Measurements from ENCODE around the gene LRP1B. TPM values are rescaled to one million over a fixed set of nuclear protein-coding genes. Genes with fewer than 3 reads are reported as not detected.
A peak's percentile ranks its signal among the peaks of the same experiment; 100 is the strongest.

The LRP1B gene
- polyA plus RNA-seq, 1 donor from 2014 or later: 12.7 TPM

GRCh38 chr2:142127248-142127647 lies 3.6 kb downstream of the LRP1B start:
- Histone ChIP-seq H3K4me3 (ENCODE audit: low read length) (peak overlapping the region; percentile 86), H3F3A (ENCODE audit: insufficient read depth, low read length, poor library complexity, severe bottlenecking) (peaks cover 8% of the 10 kb centered on the region), H3K36me3 (ENCODE audit: insufficient read depth, low read length) (no peaks in the 10 kb centered on the region), H3K9ac (ENCODE audit: low read length) (no peak overlapping the region), H3K9me2 (ENCODE audit: insufficient read depth, low read length) (no peaks in the 10 kb centered on the region), H3K27ac (ENCODE audit: low read length) (no peak overlapping the region), H3K79me2 (replicated peaks; ENCODE audit: insufficient read depth, low read length) (no peaks in the 10 kb centered on the region), H3K27me3 (ENCODE audit: insufficient read depth, low read depth, low read length) (peaks cover 23% of the 10 kb centered on the region), H3K9me3 (ENCODE audit: low read length) (no peaks in the 10 kb centered on the region), H3K4me2 (ENCODE audit: low read length) (no peak overlapping the region), H2AFZ (ENCODE audit: low read depth, low read length) (no peak overlapping the region), H4K20me1 (ENCODE audit: insufficient read depth) (no peaks in the 10 kb centered on the region)
- TF ChIP-seq EP300 (conservative IDR thresholded peaks at IDR 0.05; ENCODE audit: poor library complexity, severe bottlenecking) (no peak), POLR2AphosphoS5 (IDR thresholded peaks at IDR 0.05) (no peak), CTCF (IDR thresholded peaks at IDR 0.05; ENCODE audit: poor library complexity, severe bottlenecking) (no peak), SMC3 (conservative IDR thresholded peaks at IDR 0.05; ENCODE audit: poor library complexity) (no peak), EZH2 (IDR thresholded peaks at IDR 0.05; ENCODE audit: borderline replicate concordance, insufficient read depth, low read length, poor library complexity, severe bottlenecking) (no peak), RAD21 (conservative IDR thresholded peaks at IDR 0.05) (no peak), MXI1 (conservative IDR thresholded peaks at IDR 0.05; ENCODE audit: poor library complexity, severe bottlenecking) (no peak), TAF1 (IDR thresholded peaks at IDR 0.05; ENCODE audit: low read depth) (no peak), REST (IDR thresholded peaks at IDR 0.05; ENCODE audit: borderline replicate concordance) (no peak)

GRCh38 chr2:142124706-142125105 lies 6.1 kb downstream of the LRP1B start:
- peaks cover 11% of the 10 kb centered on the region for H3K27me3 ChIP-seq (ENCODE audit: insufficient read depth, low read depth, low read length)
- H3K9me2 ChIP-seq (ENCODE audit: insufficient read depth, low read length): no peaks in the 10 kb centered on the region
- H3K79me2 ChIP-seq (replicated peaks; ENCODE audit: insufficient read depth, low read length): no peaks in the 10 kb centered on the region
- no peaks in the 10 kb centered on the region for H3F3A ChIP-seq (ENCODE audit: insufficient read depth, low read length, poor library complexity, severe bottlenecking)
- H3K9ac ChIP-seq (ENCODE audit: low read length): no peak overlapping the region
- no peak overlapping the region for H3K4me2 ChIP-seq (ENCODE audit: low read length)
- no peak overlapping the region for H2AFZ ChIP-seq (ENCODE audit: low read depth, low read length)
- H4K20me1 ChIP-seq (ENCODE audit: insufficient read depth): no peaks in the 10 kb centered on the region
- H3K9me3 ChIP-seq (ENCODE audit: low read length): no peaks in the 10 kb centered on the region
- no peak for TF ChIP-seq TAF1 (IDR thresholded peaks at IDR 0.05; ENCODE audit: low read depth)
- no peak for TF ChIP-seq EZH2 (IDR thresholded peaks at IDR 0.05; ENCODE audit: borderline replicate concordance, insufficient read depth, low read length, poor library complexity, severe bottlenecking)
- TF ChIP-seq REST (IDR thresholded peaks at IDR 0.05; ENCODE audit: borderline replicate concordance): no peak
- TF ChIP-seq SMC3 (conservative IDR thresholded peaks at IDR 0.05; ENCODE audit: poor library complexity): no peak
- no peak for TF ChIP-seq MXI1 (conservative IDR thresholded peaks at IDR 0.05; ENCODE audit: poor library complexity, severe bottlenecking)
- TF ChIP-seq CTCF (IDR thresholded peaks at IDR 0.05; ENCODE audit: poor library complexity, severe bottlenecking): no peak
- no peak overlapping the region for H3K4me3 ChIP-seq (ENCODE audit: low read length)
- no peak overlapping the region for H3K27ac ChIP-seq (ENCODE audit: low read length)
- no peaks in the 10 kb centered on the region for H3K36me3 ChIP-seq (ENCODE audit: insufficient read depth, low read length)

Measured in neural cell (in vitro differentiated cells).